Transverse colon (tissue), 4 donors: Measurements from ENCODE around the gene NR5A2. TPM values are rescaled to one million over a fixed set of nuclear protein-coding genes. Genes with fewer than 3 reads are reported as not detected.

Source experiments
- DNase-seq: peaks from one replicate; pipeline ENCODE4 v3.0.0-alpha.2; 2019
- H3K27ac ChIP-seq, 4 donors: fragments of 200-600 bp; sonication (generic); 2 replicates each; pipeline ENCODE4 v1.5.1; 2016 to 2018; ENCODE audit warnings: inconsistent platforms in 4 of 4
- H3K27me3 ChIP-seq: fragments of 200-600 bp; sonication (generic); 2 replicates; pipeline ENCODE4 v1.5.1; 2017; ENCODE audit warnings: inconsistent platforms
- H3K36me3 ChIP-seq, 4 donors: fragments of 200-600 bp; sonication (generic); 2 replicates each; pipeline ENCODE4 v1.5.1; 2017 to 2019; ENCODE audit warnings: inconsistent platforms in 4 of 4
- H3K4me1 ChIP-seq, 4 donors: fragments of 200-600 bp; sonication (generic); 2 replicates each; pipeline ENCODE4 v1.5.1; 2017 to 2020; ENCODE audit warnings: inconsistent platforms in 4 of 4
- H3K4me3 ChIP-seq, 4 donors: fragments of 200-600 bp; sonication (generic); 1 replicate in 1 of 4; 2 replicates in 3 of 4; pipeline versions ENCODE4 v1.5.1 to v1.6.1; 2017 to 2019; ENCODE audit warnings: inconsistent platforms in 4 of 4
- H3K9me3 ChIP-seq, 2 donors: fragments of 200-600 bp; sonication (generic); 2 replicates each; pipeline ENCODE4 v1.5.1; 2017 to 2019; ENCODE audit warnings: inconsistent platforms in 2 of 2
- EP300 ChIP-seq: sonication (generic); formaldehyde crosslinking; IDR thresholded peaks from one replicate; pipeline ENCODE4 v1.6.1; 2017; ENCODE audit warnings: antibody characterized with exemption, low read depth
- POLR2A ChIP-seq: fragments of 450-650 bp; IDR thresholded peaks from one replicate; pipeline ENCODE4 v1.6.1; 2016; ENCODE audit warnings: antibody characterized with exemption, mild to moderate bottlenecking, moderate library complexity
- POLR2AphosphoS5 ChIP-seq, 3 donors: sonication (generic); formaldehyde crosslinking; IDR thresholded peaks; one replicate each; pipeline ENCODE4 v1.6.1; 2016; ENCODE audit warnings: antibody characterized with exemption in 3 of 3
- WGBS, 2 donors: methylation state at CpG; one replicate each; pipeline ENCODE4 v1.1.5; 2018; ENCODE audit warnings: low coverage in 1 of 2; 5-methylcytosine and 5-hydroxymethylcytosine counted together
- in situ Hi-C, 4 donors: fragments of 200-750 bp; cut with MboI; loops; one replicate each; pipeline versions ENCODE4 v1.15.0 to v1.15.1; 2017; ENCODE audit warnings: low sequenced_read_pairs in 3 of 4, low pct_ligation_motif_present in 1 of 4, low pct_unique_long_range_greater_than_20kb in 1 of 4
- intact Hi-C: fragments of 100-400 bp; cut with DNase I; formaldehyde crosslinking; loops from one replicate; pipeline ENCODE4 v1.15.1; 2023; ENCODE audit warnings: low total_unique reads
- total RNA-seq, 4 donors: library from RNA; depleted of rRNA; stranded (reverse); fragments of >200 nt; gene quantifications; one replicate each; pipeline ENCODE4 v1.1.0, GENCODE V29; 2016
- TF ChIP-seq, protein P1 (sequence below), 5 experiments: fragments of 200-600 bp in 3 of 5; fragments of 450-650 bp in 2 of 5; sonication (generic) in 3 of 5; IDR thresholded peaks; 1 replicate in 2 of 5; 2 replicates in 3 of 5; pipeline ENCODE4 v1.5.1; 2016 to 2017; ENCODE audit warnings: antibody characterized with exemption in 5 of 5, inconsistent platforms in 3 of 5, mild to moderate bottlenecking in 2 of 5, moderate library complexity in 1 of 5

The NR5A2 gene
- total RNA-seq, 4 donors from 2014 or later, result 75.4 to 92.6 (median 85.4) TPM

- TF ChIP-seq POLR2AphosphoS5 (IDR thresholded peaks at IDR 0.05), result no peak
- no peak for TF ChIP-seq POLR2A
- TF ChIP-seq EP300, result no peak
- TF ChIP-seq, protein P1, sequence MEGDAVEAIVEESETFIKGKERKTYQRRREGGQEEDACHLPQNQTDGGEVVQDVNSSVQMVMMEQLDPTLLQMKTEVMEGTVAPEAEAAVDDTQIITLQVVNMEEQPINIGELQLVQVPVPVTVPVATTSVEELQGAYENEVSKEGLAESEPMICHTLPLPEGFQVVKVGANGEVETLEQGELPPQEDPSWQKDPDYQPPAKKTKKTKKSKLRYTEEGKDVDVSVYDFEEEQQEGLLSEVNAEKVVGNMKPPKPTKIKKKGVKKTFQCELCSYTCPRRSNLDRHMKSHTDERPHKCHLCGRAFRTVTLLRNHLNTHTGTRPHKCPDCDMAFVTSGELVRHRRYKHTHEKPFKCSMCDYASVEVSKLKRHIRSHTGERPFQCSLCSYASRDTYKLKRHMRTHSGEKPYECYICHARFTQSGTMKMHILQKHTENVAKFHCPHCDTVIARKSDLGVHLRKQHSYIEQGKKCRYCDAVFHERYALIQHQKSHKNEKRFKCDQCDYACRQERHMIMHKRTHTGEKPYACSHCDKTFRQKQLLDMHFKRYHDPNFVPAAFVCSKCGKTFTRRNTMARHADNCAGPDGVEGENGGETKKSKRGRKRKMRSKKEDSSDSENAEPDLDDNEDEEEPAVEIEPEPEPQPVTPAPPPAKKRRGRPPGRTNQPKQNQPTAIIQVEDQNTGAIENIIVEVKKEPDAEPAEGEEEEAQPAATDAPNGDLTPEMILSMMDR (IDR thresholded peaks at IDR 0.05), result no peak
- peaks cover 36% of the 10 kb centered on the region for H3K27me3 ChIP-seq
- H3K4me3 ChIP-seq, result no peak overlapping the region
- no peak overlapping the region for H3K27ac ChIP-seq
- H3K4me1 ChIP-seq, result peaks cover 0 to 11% (median 0%) of the 10 kb centered on the region in 4 donors
- intact Hi-C loops, result no loop called here
- DNase-seq, result no peak
- in situ Hi-C loops, result no loop called here
- no peaks in the 10 kb centered on the region for H3K9me3 ChIP-seq
- no peaks in the 10 kb centered on the region for H3K36me3 ChIP-seq
- WGBS, 2 donors, result 84 to 87% methylated on average over 3 to 5 of the region's 5 CpGs
Measured at GRCh38 chr1:200048244-200048643, 20.7 kb downstream of the NR5A2 start.

GRCh38 chr1:200049810-200050209 lies 22.3 kb downstream of the NR5A2 start:
- no peak for TF ChIP-seq EP300
- no peak for TF ChIP-seq POLR2AphosphoS5 (IDR thresholded peaks at IDR 0.05)
- TF ChIP-seq, protein P1 (IDR thresholded peaks at IDR 0.05), result no peak
- no peak for TF ChIP-seq POLR2A
- H3K4me3 ChIP-seq, result no peak overlapping the region
- no peak for DNase-seq
- in situ Hi-C loops (no loop called here), intact Hi-C loops (no loop called here)
- H3K4me1 ChIP-seq, result peaks cover 0 to 5% (median 0%) of the 10 kb centered on the region in 4 donors
- 70 to 84% methylated on average over 7 of the region's 7 CpGs for WGBS, 2 donors
- H3K36me3 ChIP-seq, result no peaks in the 10 kb centered on the region
- H3K9me3 ChIP-seq, result no peaks in the 10 kb centered on the region
- H3K27ac ChIP-seq, result no peak overlapping the region
- H3K27me3 ChIP-seq, result peaks cover 20% of the 10 kb centered on the region

DNA sequence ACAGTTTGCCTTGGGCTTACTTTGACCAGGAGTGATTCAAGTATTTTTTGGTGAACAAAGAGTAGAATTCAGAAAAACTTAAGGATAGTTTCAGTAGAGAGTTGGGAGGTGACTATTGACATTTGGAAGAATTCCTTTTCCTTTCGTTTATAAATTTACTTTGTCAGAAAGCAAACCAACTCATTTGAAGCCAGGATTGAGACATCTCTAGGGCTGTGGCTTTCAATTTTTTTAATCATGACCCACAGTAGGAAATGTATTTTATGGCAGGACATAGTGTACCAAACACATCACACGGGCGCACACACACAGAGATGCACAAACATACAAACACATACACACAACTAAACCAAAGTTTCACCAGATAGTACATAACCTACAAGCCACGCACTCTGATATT lies 24.1 kb downstream of the NR5A2 start:
- in situ Hi-C loops, result no loop called here
- no peak for DNase-seq
- H3K36me3 ChIP-seq, result no peaks in the 10 kb centered on the region
- peaks cover 3% of the 10 kb centered on the region for H3K27me3 ChIP-seq
- intact Hi-C loops, result no loop called here
- H3K27ac ChIP-seq, result no peak overlapping the region
- 84% methylated on average over 4 of the region's 4 CpGs for WGBS, 2 donors
- no peak overlapping the region for H3K4me3 ChIP-seq
- no peaks in the 10 kb centered on the region for H3K4me1 ChIP-seq
- no peaks in the 10 kb centered on the region for H3K9me3 ChIP-seq
- TF ChIP-seq, protein P1 (IDR thresholded peaks at IDR 0.05), result no peak
- TF ChIP-seq POLR2A (no peak), POLR2AphosphoS5 (IDR thresholded peaks at IDR 0.05) (no peak), EP300 (no peak)

- Histone ChIP-seq H3K27me3 (no peaks in the 10 kb centered on the region), H3K4me3 (no peak overlapping the region), H3K27ac (no peak overlapping the region), H3K36me3 (no peaks in the 10 kb centered on the region), H3K4me1 (no peaks in the 10 kb centered on the region), H3K9me3 (no peaks in the 10 kb centered on the region)
- intact Hi-C loops, result no loop called here
- DNase-seq, result no peak
- in situ Hi-C loops, result no loop called here
- TF ChIP-seq EP300, result no peak
- TF ChIP-seq POLR2AphosphoS5 (IDR thresholded peaks at IDR 0.05), result no peak
- no peak for TF ChIP-seq POLR2A
- TF ChIP-seq, protein P1 (IDR thresholded peaks at IDR 0.05), result no peak
- whole genome bisulfite sequencing, 2 donors, result 52 to 57% methylated on average over 2 of the region's 2 CpGs
Measured at GRCh38 chr1:200053091-200053490, 25.6 kb downstream of the NR5A2 start.
